ENCODE results near the gene MDN1.

- TF ChIP-seq ZNF580 (CRISPR knock-in tag; IDR thresholded peaks at IDR 0.05; ENCODE audit: borderline replicate concordance, low read depth) (no peak), NFIB (CRISPR knock-in tag; IDR thresholded peaks at IDR 0.05; ENCODE audit: borderline replicate concordance) (no peak), ZNF232 (CRISPR knock-in tag; IDR thresholded peaks at IDR 0.05; ENCODE audit: borderline replicate concordance) (no peak)
Observed at GRCh38 chr6:89618026-89618425, 201.6 kb downstream of the MDN1 start.

Measured in HepG2 (cell line).